Psoas muscle (tissue), 8 donors: ENCODE results near the gene HCN4. TPM values are rescaled to one million over a fixed set of nuclear protein-coding genes. Genes with fewer than 3 reads are reported as not detected.

ENCODE experiments used
- ATAC-seq, 4 donors: fragments of 200-7000 bp; cut with Tn5 transposase; one replicate each; pipeline ENCODE4 v1.9.1; 2020; ENCODE audit warnings: moderate library complexity in 3 of 4, mild to moderate bottlenecking in 2 of 4
- DNase-seq, 2 donors: peaks; one replicate each; pipeline ENCODE4 v3.0.0-alpha.2; 2020
- H3K27ac ChIP-seq: fragments of 200-600 bp; one replicate; pipeline ENCODE4 v1.8.0; 2022
- H3K27me3 ChIP-seq, 3 donors: fragments of 200-600 bp in 1 of 3; one replicate each; pipeline versions ENCODE4 v1.6.1 to v1.8.0; 2013 to 2022; ENCODE audit warnings: low read length in 2 of 3, mild to moderate bottlenecking in 2 of 3, moderate library complexity in 1 of 3; ENCODE audit not compliant: insufficient read depth in 3 of 3
- H3K36me3 ChIP-seq, 2 donors: fragments of 200-600 bp in 1 of 2; one replicate each; pipeline versions ENCODE4 v1.6.1 to v1.8.0; 2013 to 2022; ENCODE audit warnings: low read depth in 1 of 2, mild to moderate bottlenecking in 1 of 2, moderate library complexity in 1 of 2; ENCODE audit not compliant: insufficient read depth in 1 of 2
- H3K4me1 ChIP-seq: fragments of 200-600 bp; one replicate; pipeline ENCODE4 v1.8.0; 2022
- H3K4me3 ChIP-seq: fragments of 200-600 bp; one replicate; pipeline ENCODE4 v1.8.0; 2022; ENCODE audit warnings: mild to moderate bottlenecking
- H3K9me3 ChIP-seq: fragments of 200-600 bp; one replicate; pipeline ENCODE4 v1.8.0; 2022
- WGBS, 3 donors: extraction: QIAGEN DNeasy Blood & Tissue Kit; methylation state at CpG; one replicate each; pipeline versions ENCODE4 v1.1.6 to v1.1.7; 2013; 5-methylcytosine and 5-hydroxymethylcytosine counted together
- intact Hi-C, 2 donors: fragments of 100-400 bp; cut with DNase I; formaldehyde crosslinking; loops; one replicate each; pipeline versions ENCODE4 v1.11.0 to v1.14.2; 2022
- polyA plus RNA-seq, 3 donors: library from polyadenylated mRNA; stranded (reverse); fragments of 200-250 nt; gene quantifications; one replicate each; pipeline ENCODE4 v1.2.3, GENCODE V29; 2013
- total RNA-seq, 4 donors: library from RNA; stranded (reverse); fragmentation: NEBNext Ultra II Directional in 2 of 4; extraction: Animal tissue kit (Norgen Biotek cat#: 25700) in 2 of 4; gene quantifications; one replicate each; pipeline versions ENCODE4 v1.2.1 to v1.2.4, GENCODE V29; 2021 to 2023
- TF ChIP-seq, protein P1 (sequence below): fragments of 200-600 bp; IDR thresholded peaks from one replicate; pipeline ENCODE4 v1.8.0; 2022; ENCODE audit warnings: antibody characterized with exemption
- donor health status: healthy with polysubstance abuse.
- donor health status: DM: no; HTN: no; CAD: no; lungs with moderate emphysema.
- donor health status: Bipolar disorder and iron deficiency.
- donor health status: healthy.
- donor health status: DM: yes; HTN: yes; CAD: no.
- donor health status: DM: no; HTN: no; CAD: no.
- donor health status: DM: no; HTN: no; CAD: no.
- donor health status: DM: yes; HTN: yes; CAD: no.

The HCN4 gene
- total and polyA plus RNA-seq, 7 donors, result not detected

DNA sequence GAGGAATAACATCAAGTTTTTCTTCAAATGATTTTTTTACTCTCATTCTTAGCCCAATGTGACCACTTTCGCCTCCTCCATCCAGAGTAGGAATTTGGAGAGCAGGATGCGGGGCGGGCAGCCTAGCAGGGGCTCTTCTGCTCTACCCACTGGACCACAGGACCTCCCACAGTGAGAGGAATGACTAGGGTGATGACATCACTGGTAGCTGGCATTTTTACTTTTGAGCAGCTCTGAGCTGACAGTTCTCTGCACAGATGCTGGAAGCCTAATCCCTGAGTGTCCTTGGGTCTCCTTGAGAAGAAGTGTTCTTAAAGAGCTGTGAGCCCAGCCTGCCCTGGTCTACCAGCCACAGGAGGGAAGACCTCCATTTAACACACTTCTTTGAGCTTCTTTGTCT is 1.4 kb upstream of the HCN4 start:
- Histone ChIP-seq H3K27ac (no peak overlapping the region), H3K4me3 (no peak overlapping the region), H3K27me3 (peaks cover 0 to 80% (median 47%) of the 10 kb centered on the region in 3 donors), H3K4me1 (no peaks in the 10 kb centered on the region), H3K9me3 (no peaks in the 10 kb centered on the region), H3K36me3 (no peaks in the 10 kb centered on the region)
- 61 to 69% (median 63%) methylated on average over 3 of the region's 3 CpGs for WGBS, 3 donors
- intact Hi-C loops, result no loop called here
- TF ChIP-seq, protein P1, sequence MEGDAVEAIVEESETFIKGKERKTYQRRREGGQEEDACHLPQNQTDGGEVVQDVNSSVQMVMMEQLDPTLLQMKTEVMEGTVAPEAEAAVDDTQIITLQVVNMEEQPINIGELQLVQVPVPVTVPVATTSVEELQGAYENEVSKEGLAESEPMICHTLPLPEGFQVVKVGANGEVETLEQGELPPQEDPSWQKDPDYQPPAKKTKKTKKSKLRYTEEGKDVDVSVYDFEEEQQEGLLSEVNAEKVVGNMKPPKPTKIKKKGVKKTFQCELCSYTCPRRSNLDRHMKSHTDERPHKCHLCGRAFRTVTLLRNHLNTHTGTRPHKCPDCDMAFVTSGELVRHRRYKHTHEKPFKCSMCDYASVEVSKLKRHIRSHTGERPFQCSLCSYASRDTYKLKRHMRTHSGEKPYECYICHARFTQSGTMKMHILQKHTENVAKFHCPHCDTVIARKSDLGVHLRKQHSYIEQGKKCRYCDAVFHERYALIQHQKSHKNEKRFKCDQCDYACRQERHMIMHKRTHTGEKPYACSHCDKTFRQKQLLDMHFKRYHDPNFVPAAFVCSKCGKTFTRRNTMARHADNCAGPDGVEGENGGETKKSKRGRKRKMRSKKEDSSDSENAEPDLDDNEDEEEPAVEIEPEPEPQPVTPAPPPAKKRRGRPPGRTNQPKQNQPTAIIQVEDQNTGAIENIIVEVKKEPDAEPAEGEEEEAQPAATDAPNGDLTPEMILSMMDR, result no peak
- ATAC-seq, result no peak
- DNase-seq, result no peak

DNA sequence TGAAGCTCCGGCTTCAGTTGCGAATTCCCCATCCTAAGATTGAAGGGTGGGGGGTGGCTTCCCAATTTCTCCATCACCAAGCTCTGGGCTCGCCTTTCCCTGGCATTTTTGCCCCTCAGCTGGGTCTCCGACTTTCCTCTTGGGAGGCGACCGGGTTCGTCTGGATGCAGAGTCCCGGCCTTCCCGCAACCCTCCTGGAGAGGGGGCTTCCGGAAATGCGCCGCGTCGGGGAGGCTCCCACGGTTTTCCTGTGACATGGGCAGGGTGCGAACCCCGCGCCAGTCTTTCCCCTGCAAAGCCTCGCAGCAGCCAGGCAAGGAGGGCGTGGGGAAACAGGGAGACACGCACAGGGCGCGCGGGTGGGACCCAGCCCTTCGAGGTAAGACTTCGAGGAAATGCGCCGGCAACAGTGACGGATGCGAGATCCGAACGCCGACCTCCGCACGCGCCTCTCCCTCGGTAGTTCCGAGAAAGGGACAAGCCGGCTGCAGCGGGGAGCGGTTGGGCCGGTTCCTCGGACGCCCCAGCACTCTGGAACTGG is 466 bp upstream of the HCN4 start:
- H3K27me3 ChIP-seq, result peaks cover 0 to 83% (median 44%) of the 10 kb centered on the region in 3 donors
- intact Hi-C loops, result no loop called here
- peak overlapping the region; percentile 59 for H3K4me3 ChIP-seq
- no peak for ATAC-seq
- TF ChIP-seq, protein P1, result no peak
- H3K4me1 ChIP-seq, result no peaks in the 10 kb centered on the region
- H3K9me3 ChIP-seq, result no peaks in the 10 kb centered on the region
- WGBS, 3 donors, result 1 to 2% (median 2%) methylated on average over 41 to 44 of the region's 44 CpGs
- DNase-seq, result no peak
- no peak overlapping the region for H3K27ac ChIP-seq
- H3K36me3 ChIP-seq, result no peaks in the 10 kb centered on the region

DNA sequence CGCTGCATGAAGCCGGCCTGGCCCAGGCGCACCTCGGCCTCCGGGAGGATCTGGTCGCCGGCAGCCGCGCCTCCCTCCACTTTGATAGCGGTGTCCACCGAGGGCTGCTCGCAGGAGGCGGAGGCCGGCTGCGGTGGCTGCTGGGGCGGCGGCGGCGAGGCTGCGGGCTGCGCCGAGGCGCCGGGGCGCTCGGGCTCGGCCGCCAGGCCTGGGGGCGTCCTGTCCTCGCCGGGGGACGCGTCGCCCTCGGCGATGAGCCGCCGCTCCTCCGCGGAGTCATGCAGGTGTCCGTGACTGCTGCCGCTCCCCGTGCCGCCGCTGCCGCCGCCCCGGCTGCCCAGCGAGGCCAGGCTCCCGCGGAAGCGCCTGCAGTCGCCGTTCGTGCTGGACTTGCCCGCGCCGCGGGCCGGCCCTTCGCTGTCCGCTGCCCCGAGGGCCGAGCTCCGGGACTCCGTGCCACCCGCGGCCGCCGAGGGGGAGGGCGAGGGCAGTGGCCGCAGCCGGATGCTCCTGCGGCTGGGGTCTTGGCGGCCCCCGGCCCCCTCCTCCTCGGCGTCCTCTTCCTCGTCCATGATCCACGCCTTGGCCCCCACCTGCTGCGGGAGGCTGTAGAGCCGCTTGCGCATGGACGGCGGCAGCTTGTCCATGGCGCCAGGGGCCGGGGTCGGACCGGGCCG is 996 bp downstream of the HCN4 start:
- intact Hi-C loops, result no loop called here
- 1% methylated on average over 59 to 90 of the region's 90 CpGs for WGBS, 3 donors
- Histone ChIP-seq H3K9me3 (no peaks in the 10 kb centered on the region), H3K4me3 (peak overlapping the region; percentile 59), H3K36me3 (no peaks in the 10 kb centered on the region), H3K27me3 (peaks cover 0 to 85% (median 44%) of the 10 kb centered on the region in 3 donors), H3K27ac (no peak overlapping the region), H3K4me1 (no peaks in the 10 kb centered on the region)
- DNase-seq, result no peak
- TF ChIP-seq, protein P1, result no peak
- ATAC-seq, result no peak

DNA sequence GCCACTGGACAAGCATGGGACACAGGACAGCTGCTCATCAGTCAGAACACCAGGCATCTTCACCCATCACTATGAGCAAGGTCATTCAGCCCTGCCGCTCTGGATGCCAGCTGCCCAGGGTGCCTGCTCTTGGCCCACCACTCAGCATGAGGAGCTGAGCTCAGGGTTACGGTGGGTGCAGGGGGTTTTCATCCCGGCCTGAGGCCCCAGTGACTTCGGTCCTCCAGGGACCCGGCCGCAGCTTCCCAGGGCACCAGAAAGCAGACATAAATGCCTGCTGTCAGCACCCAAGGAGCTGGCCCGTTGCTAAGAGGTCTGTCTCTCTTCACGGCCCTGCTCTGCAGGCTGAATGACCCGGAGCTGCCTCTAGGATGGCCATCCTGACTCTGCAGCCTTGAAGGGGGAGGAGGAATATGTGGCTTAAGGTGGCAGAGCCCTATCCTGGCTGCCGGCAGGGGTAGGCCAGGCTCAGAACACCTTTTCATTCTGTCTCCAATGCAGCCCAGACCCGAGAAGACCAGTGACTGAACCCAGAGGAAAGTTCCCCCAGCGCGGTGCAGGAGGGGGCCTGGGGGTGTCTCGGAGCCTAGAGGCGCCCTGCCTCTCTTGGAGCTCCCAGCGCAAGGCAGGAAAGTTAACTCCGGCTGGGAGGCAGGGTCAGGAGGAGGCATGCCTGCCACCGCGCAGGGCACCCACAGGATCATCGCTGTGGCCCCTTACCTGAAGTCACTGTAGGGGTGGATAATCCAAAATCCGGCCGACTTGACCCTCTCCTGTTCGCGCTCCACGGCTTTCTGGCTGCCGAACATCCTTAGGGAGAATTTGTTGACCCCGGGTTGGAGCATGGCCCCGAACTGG is 1.8 kb downstream of the HCN4 start:
- WGBS, 3 donors, result 16 to 19% (median 18%) methylated on average over 28 of the region's 28 CpGs
- H3K4me3 ChIP-seq, result peak overlapping the region; percentile 59

More for the DNA sequence above, 1.8 kb downstream of the HCN4 start:
- DNase-seq (no peak), ATAC-seq (no peak)
- TF ChIP-seq, protein P1, result no peak
- no peaks in the 10 kb centered on the region for H3K9me3 ChIP-seq
- H3K4me1 ChIP-seq, result no peaks in the 10 kb centered on the region
- intact Hi-C loops, result no loop called here
- H3K36me3 ChIP-seq, result no peaks in the 10 kb centered on the region
- H3K27ac ChIP-seq, result no peak overlapping the region
- H3K27me3 ChIP-seq, result peaks cover 0 to 86% (median 44%) of the 10 kb centered on the region in 3 donors
